COR-L47 (cell line): Measurements from ENCODE around the gene ADARB2.

Experiments used
- DNase-seq: peaks from one replicate; lab custom pipeline; 2025; lab: John Stamatoyannopoulos, UW

ADARB2 gene

DNA sequence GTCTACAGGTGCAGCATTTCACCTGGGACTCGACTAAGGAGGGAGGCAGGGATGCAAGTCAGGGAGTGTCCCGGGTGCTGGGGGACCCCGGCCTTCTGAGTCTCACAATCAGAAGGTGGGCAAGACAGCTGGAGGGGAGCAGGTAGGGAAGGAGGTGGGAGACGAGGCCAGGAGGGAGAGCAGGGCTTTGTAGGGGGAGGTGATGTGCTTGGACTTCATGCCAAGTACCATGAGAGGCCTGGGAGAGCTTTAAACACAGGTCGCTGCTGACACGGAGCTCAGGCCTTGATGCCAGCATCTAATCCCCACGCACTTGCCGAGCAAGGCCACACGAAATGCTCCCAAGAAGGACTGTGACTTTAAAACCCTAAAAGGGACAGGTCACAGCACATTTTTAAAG, 244.7 kb downstream of the ADARB2 start:
- DNase-seq, result no peak

DNA sequence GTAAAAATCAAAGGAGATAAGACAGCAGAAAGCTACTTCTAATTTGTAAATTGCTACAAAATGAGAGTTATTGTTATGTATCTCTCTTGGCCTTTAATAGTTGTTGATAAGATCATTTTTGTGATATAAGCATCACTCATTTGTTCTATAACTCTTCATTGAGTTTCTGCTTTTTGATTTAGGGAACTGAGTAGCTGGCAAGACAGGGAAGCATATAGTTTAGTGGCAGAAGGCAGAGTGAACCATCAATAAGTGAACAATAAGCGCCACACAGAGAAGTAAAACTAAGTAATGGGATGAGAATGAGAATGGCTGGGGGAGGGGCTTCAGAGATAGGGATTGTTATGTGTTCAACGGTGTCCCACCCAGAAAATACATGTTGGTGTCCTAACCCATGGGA, 245.4 kb downstream of the ADARB2 start:
- DNase-seq, result no peak

DNA sequence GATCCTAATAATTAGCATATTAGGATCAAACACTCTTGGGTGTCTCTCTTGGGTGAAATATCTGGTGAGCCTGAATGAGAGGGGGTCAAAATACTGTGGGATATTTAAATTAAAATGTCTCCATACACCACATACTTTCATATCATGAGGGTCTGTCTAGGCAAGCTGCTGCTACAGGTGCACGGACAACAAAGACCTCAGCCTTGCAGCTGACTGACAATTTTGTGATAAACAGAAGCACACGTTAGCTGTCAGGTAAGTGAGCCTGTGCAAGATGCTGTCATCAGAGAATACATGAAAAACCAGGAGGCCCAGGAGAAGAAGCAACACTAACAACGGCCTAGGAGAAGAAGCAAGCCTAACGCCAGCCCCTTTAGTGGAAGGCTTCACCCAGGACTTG, 247.5 kb downstream of the ADARB2 start:
- DNase-seq, result no peak

DNA sequence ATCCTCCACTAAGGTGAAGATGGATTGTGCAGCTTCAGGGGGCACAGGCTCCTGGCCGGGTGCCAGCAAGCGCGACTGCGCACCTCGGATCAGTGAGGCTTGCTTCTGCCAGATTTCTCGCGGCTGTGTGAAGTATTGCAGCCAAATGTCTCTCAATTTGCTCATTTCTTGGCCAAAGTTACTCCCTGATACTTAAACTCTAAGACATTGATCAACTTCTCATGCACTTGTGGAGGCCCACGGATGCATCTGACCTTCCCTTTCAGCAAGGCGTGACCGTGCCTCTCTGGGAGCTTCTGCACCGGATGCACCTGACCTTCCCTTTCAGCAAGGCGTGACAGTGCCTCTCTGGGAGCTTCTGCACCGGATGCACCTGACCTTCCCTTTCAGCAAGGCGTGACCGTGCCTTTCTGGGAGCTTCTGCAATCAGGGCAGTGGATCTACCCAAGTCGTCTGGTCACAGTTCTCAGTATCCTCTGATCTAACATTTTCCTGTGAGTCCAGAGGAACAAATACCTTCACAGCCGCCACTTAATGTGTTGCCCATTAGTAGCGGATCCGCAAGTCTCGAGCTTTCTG, 248.3 kb downstream of the ADARB2 start:
- no peak for DNase-seq

DNA sequence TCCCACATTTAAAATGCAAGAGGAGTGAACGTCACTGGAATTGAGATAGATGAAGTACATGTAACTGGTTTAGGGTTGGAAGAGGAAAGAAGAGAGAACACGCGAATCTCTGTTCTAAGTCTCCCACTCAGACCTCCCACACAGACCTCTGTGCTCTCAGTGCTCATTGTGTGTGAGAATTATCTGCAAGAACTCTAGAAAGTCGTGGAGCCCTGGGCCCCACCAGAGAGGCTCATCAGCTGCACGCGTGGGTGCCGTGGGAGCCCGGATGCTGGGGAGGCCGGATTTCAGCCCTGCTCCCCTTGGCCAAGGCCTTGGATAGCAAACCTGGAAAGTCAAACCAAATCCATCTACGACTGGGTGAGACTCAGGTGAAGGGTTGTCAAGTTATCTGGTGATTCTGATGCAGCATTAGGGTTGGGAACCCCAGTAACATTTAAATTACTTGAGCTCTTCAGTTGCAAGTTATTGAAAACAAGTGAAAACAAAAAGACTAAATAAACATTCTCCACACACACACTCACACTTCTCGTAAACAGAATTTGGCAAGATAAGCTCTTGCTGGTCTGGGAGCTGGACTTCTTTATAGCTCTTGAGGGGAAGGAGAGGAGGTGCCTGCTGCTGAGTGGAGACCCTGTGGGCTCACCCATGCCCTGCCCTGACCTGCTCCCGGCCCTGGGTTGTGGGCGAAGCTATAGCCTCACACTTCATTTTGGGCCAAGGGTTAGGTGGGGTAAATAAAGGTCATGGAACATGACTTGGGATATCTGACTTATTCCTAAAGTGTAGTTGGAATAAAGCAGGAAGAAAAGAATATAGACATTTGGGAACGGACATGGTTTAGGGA, 250.3 kb downstream of the ADARB2 start:
- DNase-seq, result no peak

DNA sequence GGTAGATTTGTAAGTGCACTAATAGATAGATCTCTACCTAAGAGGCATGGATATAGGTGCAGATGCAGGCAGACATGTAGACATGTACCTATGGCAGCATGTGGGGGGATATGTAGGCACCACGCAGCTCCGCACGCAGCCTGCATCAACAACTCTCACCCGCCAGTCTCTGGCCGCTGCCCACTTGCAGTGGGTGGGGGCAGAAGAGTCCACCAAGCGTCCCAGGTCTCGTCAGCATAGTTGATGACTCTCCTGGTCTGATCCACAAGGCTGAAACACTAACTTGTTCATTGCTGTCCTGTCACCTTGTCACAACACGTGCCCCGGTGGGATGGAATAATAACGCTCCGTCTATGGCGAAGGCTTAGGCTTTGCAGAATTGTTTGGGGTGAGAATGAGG, 252.0 kb downstream of the ADARB2 start:
- no peak for DNase-seq

DNA sequence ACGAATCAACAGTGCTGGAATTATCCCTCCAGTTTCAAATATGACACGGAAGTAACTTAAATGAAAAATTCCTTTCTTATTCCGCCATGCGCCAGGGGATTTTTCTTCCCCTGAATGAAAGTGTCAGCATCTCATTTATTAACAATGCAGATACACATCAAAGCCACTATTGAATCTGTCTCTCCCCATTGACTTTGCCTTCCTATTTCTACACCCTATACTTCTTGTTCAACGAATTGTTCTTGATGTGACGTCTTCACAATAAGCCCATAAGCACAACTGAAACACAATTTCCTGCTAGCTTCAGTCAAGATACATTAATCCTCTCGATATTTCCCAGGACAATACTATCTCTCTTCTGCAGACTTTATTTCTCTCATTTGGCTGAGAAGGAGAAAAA, 253.5 kb downstream of the ADARB2 start:
- DNase-seq, result no peak

DNA sequence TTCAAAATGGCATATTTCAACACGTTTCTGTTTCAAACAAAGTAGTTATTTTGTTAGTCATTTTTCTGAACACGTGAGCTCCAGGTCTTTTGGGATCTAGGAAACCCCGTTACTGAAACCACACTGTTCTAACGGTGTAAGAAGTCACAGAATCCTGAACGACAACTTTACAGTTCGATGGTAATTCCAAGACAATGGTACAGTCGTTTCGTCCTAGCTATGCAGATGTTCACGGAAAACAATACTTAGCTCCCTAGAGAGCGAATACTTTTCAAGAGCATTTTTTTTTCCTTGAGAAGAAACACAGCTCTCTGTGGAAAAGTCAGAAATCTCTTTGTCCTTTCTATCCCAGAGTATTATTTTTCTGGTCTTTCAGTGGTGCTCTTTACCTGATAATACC, 254.1 kb downstream of the ADARB2 start:
- DNase-seq, result no peak

DNA sequence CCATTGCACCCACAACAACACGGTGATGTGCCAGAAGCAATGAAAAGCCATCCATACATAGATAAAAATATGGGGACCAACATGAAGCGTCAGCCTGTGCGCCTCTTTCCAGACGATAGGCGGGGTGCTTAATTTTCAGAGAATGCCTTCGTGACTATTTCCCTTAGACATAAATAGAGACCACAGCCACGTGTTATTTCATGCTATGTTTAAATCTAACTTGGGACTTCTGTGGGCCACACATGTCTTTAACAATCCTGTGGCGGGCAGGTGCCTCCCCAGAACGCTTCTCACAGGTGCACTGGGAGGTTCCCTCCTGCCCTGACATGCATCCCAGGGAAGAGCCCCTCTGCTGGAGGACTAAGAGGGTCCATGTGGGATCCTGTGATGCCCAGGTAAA, 259.7 kb downstream of the ADARB2 start:
- DNase-seq, result no peak

DNA sequence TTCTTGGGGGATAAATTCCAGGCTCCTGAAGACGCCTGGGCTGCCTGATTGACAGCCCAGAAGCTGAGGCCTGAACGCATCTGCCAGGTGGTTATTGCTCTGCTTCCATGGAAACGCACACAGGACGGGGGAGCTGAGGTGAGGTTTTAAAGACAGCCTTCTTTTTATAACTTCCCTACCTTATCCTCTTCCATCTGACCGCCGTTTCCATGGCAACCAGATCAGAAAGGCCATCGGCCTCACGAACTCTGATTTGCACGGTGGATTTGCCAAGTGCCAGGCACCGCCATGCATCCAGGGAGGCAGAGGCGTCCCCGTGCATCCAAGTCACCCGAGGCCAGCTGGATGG, 260.9 kb downstream of the ADARB2 start:
- DNase-seq, result no peak

DNA sequence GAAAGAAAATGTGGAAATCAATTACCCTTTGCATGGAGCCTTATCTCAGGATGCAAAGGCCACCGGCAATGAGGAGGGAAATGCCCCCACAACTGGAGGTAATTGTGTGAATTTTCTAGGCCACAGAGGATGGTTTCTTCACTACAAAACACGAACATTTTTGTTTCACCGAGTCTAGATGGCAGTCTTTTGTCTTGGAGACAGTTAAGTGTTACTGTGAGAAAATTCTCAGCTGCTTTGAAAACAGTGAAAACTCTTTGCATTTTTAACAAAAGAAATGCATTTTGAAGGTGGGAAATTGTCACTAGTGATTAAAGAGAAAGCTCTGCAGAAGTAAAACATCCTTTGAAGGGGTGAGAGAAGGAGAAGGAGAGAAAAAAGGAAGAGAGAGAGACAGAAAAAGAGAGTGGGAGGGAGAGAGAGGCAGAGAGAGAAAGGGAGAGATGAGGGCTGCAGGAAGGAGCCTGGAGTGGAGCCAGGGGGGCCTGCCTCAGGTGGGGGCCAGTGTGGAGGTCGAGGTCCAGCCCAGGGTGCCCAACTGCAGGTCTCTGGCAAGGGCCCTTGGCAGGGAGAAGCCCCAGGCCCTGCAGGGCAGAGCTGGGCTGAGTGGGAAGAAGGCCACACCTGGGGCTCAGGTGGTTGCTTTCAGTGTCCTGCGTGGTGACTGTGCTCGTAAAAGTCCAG, 261.4 kb downstream of the ADARB2 start:
- DNase-seq, result no peak

DNA sequence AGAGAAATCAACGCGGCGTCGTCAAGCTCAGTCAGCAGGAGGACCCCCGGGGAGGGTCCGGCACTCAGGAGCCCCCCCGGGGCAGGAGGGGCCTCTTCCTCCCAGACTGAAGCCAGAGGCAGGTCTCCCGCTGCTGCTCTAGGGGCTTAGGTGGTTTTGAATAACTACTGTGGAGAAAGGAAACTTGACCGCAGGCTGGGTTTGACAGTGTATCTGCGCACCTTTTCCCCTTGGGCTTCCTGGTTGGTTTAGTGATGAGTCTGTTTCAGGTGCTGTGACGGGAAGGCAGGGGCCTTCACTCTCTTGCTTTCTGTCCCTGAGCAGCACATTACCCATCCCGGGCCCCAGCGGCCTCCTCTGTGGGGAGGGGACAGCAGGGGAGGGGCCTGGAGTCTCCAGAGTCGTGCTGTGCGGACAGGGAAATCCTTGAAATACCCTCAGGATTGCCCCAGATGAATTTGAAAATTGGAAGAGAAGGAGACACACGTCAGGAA, 262.2 kb downstream of the ADARB2 start:
- DNase-seq, result no peak

DNA sequence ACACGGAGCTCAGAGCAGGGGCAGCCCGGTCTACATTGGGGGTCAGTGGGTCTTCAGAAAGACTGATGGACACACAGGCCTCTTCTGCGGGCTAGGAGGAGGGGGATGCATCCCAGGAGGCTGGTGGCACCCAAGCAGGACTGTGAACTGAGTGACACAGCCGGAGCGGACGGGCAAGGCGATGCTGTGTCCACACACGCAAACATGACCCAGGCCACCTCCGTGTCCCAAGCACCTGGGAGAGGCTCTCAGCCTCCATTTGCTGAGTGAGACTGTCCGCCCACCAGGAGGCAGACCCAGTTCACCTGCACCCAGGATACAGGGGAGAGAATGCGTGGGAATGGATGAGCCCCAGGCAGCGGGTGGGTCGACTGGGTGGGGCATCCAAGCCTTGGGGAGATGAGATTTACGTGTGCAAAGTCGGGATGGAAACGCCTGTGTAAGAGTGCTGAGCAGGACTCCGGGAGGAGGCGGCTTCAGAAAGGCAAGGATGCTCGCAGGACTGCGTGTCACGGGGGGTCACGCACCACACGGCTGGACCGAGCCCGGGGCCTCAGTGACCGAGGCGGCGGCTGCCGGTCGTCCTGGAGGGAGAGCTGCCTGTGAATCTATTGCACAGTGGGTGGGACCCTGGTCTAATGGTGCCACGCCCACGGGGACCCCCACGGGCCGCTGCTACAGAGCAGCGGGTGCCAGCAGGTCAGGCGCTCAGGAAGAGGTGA, 262.8 kb downstream of the ADARB2 start:
- no peak for DNase-seq

DNA sequence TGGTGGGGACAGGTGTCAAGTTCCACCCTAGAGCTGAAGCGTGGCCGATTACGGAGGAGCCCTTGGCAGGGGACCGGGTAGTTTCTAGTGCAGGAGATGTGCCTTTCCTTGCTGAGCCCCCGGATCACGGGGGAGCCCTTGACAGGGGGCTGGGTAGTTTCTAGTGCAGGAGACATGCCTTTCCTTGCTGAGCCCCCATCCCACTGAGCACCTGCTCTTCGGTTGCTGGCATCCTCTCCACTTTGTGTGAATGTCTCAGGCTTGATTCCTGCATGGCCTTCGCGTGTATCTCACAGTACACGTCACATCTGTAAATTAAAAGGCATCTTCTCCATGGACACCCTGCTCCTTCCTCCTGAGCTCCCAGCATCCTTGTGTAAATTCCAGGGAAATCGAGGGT, 263.5 kb downstream of the ADARB2 start:
- no peak for DNase-seq

DNA sequence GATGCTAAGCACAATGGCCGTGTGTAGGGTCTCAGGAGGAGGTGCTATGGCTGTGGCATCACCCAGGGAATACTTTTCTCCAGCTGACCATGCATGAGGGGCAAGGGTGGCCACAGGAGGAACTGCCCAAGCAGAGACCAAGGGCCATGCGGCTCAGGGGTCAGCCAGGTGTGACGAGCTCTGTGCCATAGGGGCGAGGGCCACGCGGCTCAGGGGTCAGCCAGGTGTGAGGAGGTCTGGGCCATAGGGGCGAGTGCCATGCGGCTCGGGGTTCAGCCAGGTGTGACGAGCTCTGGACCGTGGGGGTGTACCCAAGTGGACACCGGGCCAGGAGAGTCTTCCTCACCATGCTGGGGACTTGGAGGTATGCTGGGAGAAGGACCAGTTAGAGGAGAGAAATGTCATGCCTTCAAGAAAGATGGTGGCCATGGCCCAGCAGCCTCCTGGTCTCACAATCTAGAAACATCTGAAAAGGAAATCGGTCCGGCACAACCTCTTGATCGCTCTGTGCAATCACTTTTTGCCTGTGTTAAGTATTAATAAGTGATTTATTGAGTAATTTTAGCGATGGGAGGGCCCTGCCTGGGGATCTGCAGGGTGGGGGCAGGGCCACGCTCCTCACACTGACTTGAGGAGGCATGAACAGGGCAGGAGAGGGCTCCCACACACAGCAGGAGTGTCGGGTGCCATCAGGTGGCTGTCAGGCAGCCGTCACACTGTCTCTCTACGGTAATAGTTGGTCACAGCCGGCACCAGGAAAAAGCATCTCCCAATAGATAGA, 265.0 kb downstream of the ADARB2 start:
- DNase-seq, result no peak

DNA sequence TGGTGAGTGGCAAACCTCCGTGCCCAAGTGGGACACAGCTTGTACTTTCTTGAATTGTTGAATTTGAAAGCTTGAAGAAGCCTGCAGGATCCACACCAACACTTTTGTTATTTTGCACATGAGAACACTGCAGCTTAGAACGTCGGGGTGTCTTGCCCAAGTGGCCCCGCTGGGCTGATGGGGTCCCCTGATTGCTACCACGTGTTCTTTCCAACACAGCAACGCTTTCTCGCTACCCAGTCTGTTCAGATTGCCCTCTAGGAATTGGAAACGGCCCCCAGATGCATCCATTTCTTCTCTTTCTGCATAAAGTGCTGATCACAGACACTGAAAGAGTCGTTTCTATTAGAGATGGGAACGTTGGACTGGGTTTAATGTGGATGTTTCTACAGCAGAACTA, 268.5 kb downstream of the ADARB2 start:
- no peak for DNase-seq

DNA sequence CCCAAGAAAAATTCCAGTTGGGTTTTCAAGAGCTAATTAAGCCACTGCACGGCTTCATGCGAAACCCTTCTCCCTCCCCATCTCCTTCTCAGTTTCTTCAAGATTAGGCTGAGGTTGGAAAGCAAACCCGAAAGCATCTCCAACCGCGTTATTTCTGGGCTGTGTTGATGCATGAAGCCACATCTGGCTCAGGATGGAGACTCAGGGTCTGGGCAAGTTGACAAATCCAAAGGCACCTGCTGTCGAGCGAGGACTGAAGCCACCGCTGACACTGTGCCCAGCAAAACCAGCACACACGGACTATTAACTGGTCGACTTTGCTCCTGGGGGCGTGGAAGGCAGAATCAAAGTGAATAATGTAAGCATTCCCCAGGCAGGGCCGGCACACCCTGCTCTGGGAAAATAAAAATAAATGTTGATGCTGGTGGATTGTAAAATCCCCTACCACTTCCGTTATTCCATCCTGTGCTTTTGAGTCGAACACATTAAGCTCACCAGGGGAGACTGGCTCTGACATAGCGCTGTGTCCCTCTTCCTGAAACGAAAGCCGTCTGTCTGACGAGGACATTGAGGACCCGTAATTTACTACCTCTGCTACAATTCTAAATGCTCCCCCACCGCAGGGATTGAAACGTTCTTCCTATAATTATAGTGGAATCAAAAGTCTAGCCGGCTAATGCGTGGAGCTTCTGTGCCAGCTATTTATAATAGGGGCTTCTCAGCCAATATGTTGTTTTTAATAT, 269.8 kb downstream of the ADARB2 start:
- no peak for DNase-seq

DNA sequence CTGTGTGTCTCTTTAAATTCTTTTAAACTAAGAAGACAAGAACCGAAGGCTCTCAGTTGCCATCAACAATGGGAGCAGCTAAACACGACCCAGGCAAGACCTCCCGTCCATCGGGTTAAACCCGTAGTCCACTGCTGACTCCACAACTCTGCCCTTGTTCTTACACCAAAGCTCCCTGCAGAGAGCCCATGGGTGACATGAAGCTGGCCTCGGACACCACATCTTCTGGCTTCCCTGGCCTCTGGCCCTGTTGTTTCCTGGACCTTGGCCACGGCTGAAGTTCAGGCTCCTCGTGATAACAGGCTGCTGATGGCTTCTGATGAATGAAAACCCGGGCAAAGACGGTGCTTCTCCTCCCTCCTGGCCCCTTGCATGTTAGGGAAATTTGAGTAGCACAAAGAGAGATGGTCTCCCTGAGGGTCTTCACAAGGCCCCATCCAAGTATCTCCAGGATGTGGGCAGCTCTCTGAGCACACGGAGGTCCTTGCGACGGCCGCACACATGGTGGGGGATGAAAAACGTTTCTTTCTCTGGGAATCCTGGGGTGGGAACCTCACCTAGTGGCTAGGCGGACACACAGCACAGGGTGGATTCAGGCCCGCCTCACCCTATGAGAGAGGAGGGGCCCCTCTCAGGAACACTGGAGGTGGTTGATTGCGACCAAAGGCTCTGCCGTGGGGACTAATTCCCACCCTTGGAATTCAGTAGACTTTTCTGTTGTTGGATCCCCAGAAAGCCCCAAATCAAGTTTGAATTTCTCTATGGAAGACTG, 271.1 kb downstream of the ADARB2 start:
- DNase-seq, result no peak

DNA sequence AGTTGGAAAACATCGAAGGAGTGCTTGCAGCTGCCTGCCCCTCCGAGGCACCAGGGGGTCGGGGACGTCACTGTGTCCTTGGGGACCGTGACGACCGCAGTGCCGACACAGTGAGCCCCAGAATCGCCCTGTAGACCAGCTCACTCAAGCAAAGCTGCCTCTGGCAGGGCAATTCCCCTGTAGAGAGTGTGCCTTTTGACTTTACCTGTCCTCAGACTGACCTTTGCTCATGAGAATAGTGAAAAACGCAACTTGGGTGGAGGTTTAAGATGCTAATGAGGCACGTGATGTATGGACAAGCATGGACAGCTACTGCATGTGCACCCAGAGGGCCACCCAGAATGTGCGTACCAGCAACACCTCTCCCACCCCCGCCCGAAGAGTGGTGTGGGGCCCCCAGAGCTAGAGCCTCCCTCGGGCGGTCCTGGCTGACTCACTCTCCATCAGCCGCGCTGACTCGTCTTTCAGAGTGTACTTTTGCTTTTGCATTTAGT, 271.9 kb downstream of the ADARB2 start:
- no peak for DNase-seq

DNA sequence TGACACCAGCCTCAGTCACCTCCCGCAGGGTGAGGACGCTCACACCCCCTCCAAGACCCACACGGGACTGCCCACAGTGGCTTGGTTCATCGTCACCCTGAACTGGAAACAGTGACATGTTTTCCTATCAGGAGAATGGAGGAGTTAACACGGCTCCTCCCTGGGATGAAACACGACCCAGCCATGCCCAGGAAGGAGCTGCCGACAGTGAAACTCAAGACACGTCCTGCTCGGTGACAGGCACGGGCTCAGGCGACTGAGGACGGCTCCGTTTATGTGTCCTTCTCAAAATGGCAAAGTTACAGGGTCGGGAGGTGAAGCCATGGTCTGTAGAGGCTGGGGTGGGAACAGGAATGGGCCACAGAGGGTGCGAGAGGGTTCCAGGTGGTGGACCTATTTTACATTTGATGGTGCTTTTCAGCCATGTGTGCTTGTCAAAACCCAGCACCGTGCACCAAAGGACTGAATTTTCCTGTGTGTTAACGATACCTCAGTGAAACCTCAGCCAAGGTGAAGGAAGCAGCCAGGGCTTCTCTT, 272.4 kb downstream of the ADARB2 start:
- no peak for DNase-seq
